Adrenal gland (tissue), 12 donors: ENCODE results near the gene PHETA1. TPM values are rescaled to one million over a fixed set of nuclear protein-coding genes. Genes with fewer than 3 reads are reported as not detected.

Source experiments
- DNase-seq, 7 donors: peaks; one replicate each; pipeline ENCODE4 v3.0.0-alpha.2; 2019 to 2020
- H3K27ac ChIP-seq, 5 donors: fragments of 200-600 bp; sonication (generic) in 4 of 5; 1 replicate in 3 of 5; 2 replicates in 2 of 5; pipeline versions ENCODE4 v1.5.1 to v1.8.0; 2016 to 2020; ENCODE audit warnings: mild to moderate bottlenecking in 1 of 5
- H3K27me3 ChIP-seq: fragments of 200-600 bp; 2 replicates; pipeline ENCODE4 v1.8.0; 2021
- H3K36me3 ChIP-seq, 2 donors: fragments of 200-600 bp; replicated peaks in 1 of 2; 1 replicate in 1 of 2; 2 replicates in 1 of 2; pipeline versions ENCODE4 v1.5.1 to v1.8.0; 2018 to 2022
- H3K4me1 ChIP-seq, 2 donors: fragments of 200-600 bp; replicated peaks in 1 of 2; 1 replicate in 1 of 2; 2 replicates in 1 of 2; pipeline versions ENCODE4 v1.5.1 to v1.8.0; 2018 to 2021
- H3K4me3 ChIP-seq, 4 donors: fragments of 200-600 bp; sonication (generic) in 3 of 4; one replicate each; pipeline ENCODE4 v1.5.1; 2016 to 2018
- H3K9me3 ChIP-seq, 3 donors: fragments of 200-600 bp; sonication (generic) in 1 of 3; replicated peaks in 1 of 3; 1 replicate in 2 of 3; 2 replicates in 1 of 3; pipeline versions ENCODE4 v1.5.1 to v1.8.0; 2016 to 2021
- POLR2A ChIP-seq, 2 donors: fragments of 450-650 bp; IDR thresholded peaks; one replicate each; pipeline ENCODE4 v1.6.1; 2017; ENCODE audit warnings: antibody characterized with exemption in 2 of 2, mild to moderate bottlenecking in 2 of 2, moderate library complexity in 1 of 2
- WGBS, 4 donors: extraction: QIAGEN DNeasy Blood & Tissue Kit in 2 of 4; methylation state at CpG; one replicate each; pipeline versions ENCODE4 v1.1.5 to v1.1.7; 2013 to 2017; 5-methylcytosine and 5-hydroxymethylcytosine counted together
- intact Hi-C, 2 donors: fragments of 100-400 bp; cut with DNase I; formaldehyde crosslinking; loops; one replicate each; pipeline versions ENCODE4 v1.14.1 to v1.15.0; 2022 to 2023
- polyA plus RNA-seq, 3 donors: library from polyadenylated mRNA; stranded (reverse); fragments of 200-250 nt in 2 of 3; fragments of 350-450 nt in 1 of 3; fragmentation: Illumina TruSeq in 1 of 3; extraction: RNeasy Lipid Tissue Mini Kit (QIAGEN cat#74804) in 1 of 3; gene quantifications; one replicate each; pipeline ENCODE4 v1.2.3, GENCODE V29; 2013 to 2014
- total RNA-seq, 9 donors: library from RNA; depleted of rRNA in 4 of 9; stranded (reverse); fragments of >200 nt in 4 of 9; fragments of 120-200 nt in 1 of 9; fragmentation: NEBNext Ultra II Directional in 1 of 9; extraction: Animal tissue kit (Norgen Biotek cat#: 25700) in 1 of 9; gene quantifications; one replicate each; pipeline versions ENCODE4 v1.1.0 to v1.2.4, GENCODE V29; 2013 to 2023
- TF ChIP-seq, protein P1 (sequence below), 6 experiments: fragments of 450-650 bp in 4 of 6; fragments of 200-600 bp in 2 of 6; sonication (generic) in 1 of 6; IDR thresholded peaks; 1 replicate in 5 of 6; 2 replicates in 1 of 6; pipeline versions ENCODE4 v1.5.1 to v1.8.0; 2016 to 2021; ENCODE audit warnings: antibody characterized with exemption in 6 of 6, mild to moderate bottlenecking in 2 of 6, moderate library complexity in 1 of 6
- donor health status: healthy with polysubstance abuse.
- donor health status: Bipolar disorder and iron deficiency.
- donor health status: DM: yes; HTN: yes; CAD: no.
- donor health status: DM: no; HTN: no; CAD: no.
- donor health status: DM: no; HTN: no; CAD: no.
- donor health status: DM: yes; HTN: yes; CAD: no.

Gene PHETA1
- total and polyA plus RNA-seq, 12 donors: 3.6 to 37.4 (median 20.1) TPM

DNA sequence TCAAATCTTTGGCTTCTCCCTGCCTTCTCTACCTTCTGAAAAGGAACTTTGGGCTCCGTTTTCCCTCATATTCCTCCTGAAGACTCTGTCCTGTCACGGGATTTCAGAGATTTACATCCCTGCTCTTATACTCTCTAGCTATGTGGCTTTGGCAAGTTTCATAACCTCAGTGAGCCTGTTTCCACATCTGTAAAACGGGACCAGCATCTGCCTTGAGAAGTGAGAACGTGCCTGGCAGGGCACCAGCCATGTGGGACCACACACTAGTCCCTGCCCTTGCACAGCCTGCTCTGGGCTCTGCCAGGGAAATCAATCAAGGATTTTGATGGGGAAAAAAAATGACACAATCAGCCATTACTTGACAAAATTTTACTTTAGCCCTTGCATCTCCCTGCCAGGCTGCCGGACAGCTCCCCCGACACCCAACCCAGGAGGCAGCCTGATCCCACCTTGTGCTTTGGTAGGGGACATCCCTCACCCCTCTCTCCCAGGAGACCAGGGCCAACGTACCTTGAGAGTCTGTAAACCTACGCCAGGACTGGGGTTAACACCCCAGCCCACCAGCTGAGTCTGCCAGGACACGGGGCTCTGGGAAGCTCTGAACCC is 8.5 kb downstream of the PHETA1 start:
- H3K27me3 ChIP-seq: no peaks in the 10 kb centered on the region
- WGBS, 4 donors: 47 to 65% (median 56%) methylated on average over 6 to 9 of the region's 9 CpGs
- no peak overlapping the region for H3K4me3 ChIP-seq
- peak in 4 of 7 donors; percentile 52 to 71 (median 66) for DNase-seq
- TF ChIP-seq, protein P1, sequence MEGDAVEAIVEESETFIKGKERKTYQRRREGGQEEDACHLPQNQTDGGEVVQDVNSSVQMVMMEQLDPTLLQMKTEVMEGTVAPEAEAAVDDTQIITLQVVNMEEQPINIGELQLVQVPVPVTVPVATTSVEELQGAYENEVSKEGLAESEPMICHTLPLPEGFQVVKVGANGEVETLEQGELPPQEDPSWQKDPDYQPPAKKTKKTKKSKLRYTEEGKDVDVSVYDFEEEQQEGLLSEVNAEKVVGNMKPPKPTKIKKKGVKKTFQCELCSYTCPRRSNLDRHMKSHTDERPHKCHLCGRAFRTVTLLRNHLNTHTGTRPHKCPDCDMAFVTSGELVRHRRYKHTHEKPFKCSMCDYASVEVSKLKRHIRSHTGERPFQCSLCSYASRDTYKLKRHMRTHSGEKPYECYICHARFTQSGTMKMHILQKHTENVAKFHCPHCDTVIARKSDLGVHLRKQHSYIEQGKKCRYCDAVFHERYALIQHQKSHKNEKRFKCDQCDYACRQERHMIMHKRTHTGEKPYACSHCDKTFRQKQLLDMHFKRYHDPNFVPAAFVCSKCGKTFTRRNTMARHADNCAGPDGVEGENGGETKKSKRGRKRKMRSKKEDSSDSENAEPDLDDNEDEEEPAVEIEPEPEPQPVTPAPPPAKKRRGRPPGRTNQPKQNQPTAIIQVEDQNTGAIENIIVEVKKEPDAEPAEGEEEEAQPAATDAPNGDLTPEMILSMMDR (IDR thresholded peaks at IDR 0.05): no peak
- TF ChIP-seq POLR2A (IDR thresholded peaks at IDR 0.05): no peak
- H3K9me3 ChIP-seq: no peaks in the 10 kb centered on the region
- intact Hi-C loops: no loop called here
- H3K4me1 ChIP-seq: peaks cover 13 to 20% of the 10 kb centered on the region in 2 donors
- H3K27ac ChIP-seq: peak overlapping the region in 1 of 5 donors; percentile 65
- peaks cover 0 to 8% of the 10 kb centered on the region in 2 donors for H3K36me3 ChIP-seq

- Histone ChIP-seq H3K4me3 (no peak overlapping the region), H3K36me3 (peaks cover 0 to 8% of the 10 kb centered on the region in 2 donors), H3K27me3 (no peaks in the 10 kb centered on the region), H3K9me3 (no peaks in the 10 kb centered on the region), H3K4me1 (peaks cover 13 to 20% of the 10 kb centered on the region in 2 donors), H3K27ac (no peak overlapping the region)
- intact Hi-C loops: no loop called here
- no peak for DNase-seq
- 53 to 69% (median 66%) methylated on average over 5 of the region's 5 CpGs for WGBS, 4 donors
- TF ChIP-seq POLR2A (IDR thresholded peaks at IDR 0.05): no peak
Measured at GRCh38 chr12:111359914-111360276, 9.0 kb downstream of the PHETA1 start.

DNA sequence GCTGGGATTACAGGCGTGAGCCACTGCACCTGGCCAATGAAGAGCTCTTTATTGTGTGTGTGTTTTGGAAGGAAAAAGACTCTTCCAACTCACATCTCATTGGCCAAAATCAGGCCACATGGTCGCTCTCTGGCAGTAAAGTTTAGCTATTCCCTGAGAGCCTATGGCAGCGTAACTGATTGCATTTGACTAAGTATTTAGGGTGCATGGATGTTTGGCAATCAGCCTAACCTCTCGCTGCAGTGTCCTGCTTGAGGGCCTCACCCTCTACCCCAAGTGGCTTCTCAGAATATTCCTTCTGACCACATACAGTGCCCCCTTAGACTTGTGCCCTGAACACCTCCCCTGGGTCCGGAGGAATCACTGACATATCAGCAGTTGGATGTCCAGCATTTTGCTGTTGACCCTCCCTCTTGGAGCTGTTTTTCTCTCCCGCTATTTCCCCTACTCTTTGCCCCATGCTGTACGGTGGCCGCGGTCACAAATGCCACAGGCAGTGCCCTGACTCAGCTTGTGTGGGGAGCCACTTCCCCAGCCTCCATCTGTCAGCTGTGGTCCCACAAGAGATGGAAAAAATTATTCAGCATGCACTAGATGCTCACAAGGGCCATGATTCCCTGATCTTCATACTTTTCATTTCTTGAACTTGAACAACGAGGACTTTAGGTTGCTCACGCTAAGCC is 9.5 kb downstream of the PHETA1 start:
- no peaks in the 10 kb centered on the region for H3K27me3 ChIP-seq
- peak in 2 of 7 donors; percentile 46 to 64 for DNase-seq
- TF ChIP-seq POLR2A (IDR thresholded peaks at IDR 0.05): no peak
- TF ChIP-seq, protein P1 (IDR thresholded peaks at IDR 0.05): no peak
- no peak overlapping the region for H3K4me3 ChIP-seq
- no peak overlapping the region for H3K27ac ChIP-seq
- intact Hi-C loops: no loop called here
- WGBS, 4 donors: 62 to 70% (median 66%) methylated on average over 9 to 11 of the region's 11 CpGs
- peaks cover 0 to 8% of the 10 kb centered on the region in 2 donors for H3K36me3 ChIP-seq
- no peaks in the 10 kb centered on the region for H3K9me3 ChIP-seq
- peaks cover 13 to 20% of the 10 kb centered on the region in 2 donors for H3K4me1 ChIP-seq

DNA sequence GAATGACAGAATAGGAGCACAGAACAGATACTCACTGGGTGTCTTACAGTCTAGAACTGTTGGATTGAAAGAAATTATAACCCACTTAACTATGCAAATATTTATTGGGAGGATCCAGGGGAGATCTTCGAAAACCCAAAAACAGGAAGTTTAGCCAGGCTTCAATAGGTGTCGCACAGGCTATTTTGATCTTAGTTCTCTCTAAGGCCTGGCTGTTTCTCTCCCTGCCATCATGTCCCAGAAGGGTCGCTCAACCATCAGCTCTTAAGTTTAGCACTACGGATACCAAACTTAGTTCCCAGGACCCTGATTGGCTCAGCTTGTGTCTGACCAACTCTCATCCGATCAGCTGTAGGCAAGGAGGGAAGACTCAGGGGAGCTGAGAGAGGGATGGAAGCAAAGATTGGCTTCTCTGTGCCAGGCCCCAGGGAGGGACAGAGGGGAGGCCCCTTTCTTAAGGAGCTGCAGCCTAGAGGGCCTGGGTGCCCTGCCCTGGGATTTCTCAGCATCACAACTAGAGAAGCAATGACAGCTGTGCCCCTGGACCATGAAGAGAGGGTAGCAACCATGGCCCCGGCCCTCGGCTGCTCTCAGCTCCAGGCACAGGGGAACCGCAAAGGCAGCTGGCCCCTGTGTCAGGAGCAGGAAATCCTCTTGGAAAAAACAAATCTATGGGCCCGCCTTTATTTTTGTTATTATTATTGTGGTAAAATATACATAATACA is 13.5 kb downstream of the PHETA1 start:
- H3K4me3 ChIP-seq: no peak overlapping the region
- no peak overlapping the region for H3K27ac ChIP-seq
- no peaks in the 10 kb centered on the region for H3K9me3 ChIP-seq
- DNase-seq: no peak
- H3K27me3 ChIP-seq: no peaks in the 10 kb centered on the region
- 88 to 91% (median 89%) methylated on average over 9 of the region's 9 CpGs for WGBS, 4 donors
- no peak for TF ChIP-seq POLR2A (IDR thresholded peaks at IDR 0.05)
- TF ChIP-seq, protein P1 (IDR thresholded peaks at IDR 0.05): no peak
- intact Hi-C loops: no loop called here
- peaks cover 14 to 16% of the 10 kb centered on the region in 2 donors for H3K4me1 ChIP-seq
- no peaks in the 10 kb centered on the region for H3K36me3 ChIP-seq
